A172 (cell line): ENCODE results near the gene LVRN. TPM values are rescaled to one million over a fixed set of nuclear protein-coding genes. Genes with fewer than 3 reads are reported as not detected.

ENCODE experiments used
- DNase-seq: peaks from one replicate; pipeline ENCODE4 v3.0.0-alpha.2; 2015; ENCODE audit warnings: low spot score
- total RNA-seq: library from RNA; depleted of rRNA; stranded (reverse); fragments of >200 nt; shearing (Covaris generic); gene quantifications from 2 replicates; pipeline ENCODE4 v1.2.3, GENCODE V29; 2014; rRNA removed

Gene LVRN
- total RNA-seq, 1 experiment from 2014 or later: 0.09 TPM

GRCh38 chr5:116025866-116026265 is 63.6 kb downstream of the LVRN start:
- DNase-seq: no peak

DNA sequence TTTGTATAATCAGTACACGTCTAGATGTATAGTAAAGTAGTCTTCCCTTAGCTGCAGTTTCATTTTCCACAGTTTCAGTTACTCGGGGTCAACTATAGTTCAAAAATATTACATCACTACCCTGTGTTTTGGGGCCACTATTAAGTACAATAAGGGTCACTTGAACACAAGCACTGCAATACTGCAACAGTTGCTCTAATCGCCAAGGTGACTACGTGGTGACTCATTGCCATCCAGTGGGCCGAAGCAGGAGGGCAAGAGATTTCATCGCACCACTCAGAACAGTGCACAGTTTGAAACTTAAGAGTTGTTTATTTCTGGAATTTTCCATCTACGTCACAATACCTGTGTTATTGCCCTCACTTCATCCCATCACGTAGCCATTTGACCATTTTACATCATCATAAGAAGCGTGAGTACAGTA is 69.8 kb downstream of the LVRN start, which contains the start of gene ARL14EPL:
ARL14EPL (plus strand) TSS at position 379 of the 424 bp plus-strand sequence. CDS start 18,994 bp downstream, outside the sequence.
- DNase-seq: peak; percentile 95

DNA sequence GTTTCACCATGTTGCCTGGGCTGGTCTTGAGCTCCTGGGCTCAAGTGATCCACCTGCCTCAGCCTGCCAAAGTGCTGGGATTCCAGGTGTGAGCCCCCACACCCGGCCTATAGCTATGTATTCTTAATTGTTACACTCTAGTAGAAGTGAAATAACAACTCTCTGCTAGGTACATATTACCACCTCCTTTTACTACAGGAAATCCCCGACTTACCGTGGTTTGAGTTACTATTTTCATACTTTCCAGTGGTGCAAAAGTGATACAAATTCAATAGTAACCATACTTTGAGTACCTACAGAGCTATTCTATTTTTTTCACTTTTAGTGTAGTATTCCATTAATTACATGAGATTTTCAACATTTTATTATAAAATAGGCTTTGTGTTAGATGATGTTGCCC is 70.7 kb downstream of the LVRN start:
- no peak for DNase-seq

DNA sequence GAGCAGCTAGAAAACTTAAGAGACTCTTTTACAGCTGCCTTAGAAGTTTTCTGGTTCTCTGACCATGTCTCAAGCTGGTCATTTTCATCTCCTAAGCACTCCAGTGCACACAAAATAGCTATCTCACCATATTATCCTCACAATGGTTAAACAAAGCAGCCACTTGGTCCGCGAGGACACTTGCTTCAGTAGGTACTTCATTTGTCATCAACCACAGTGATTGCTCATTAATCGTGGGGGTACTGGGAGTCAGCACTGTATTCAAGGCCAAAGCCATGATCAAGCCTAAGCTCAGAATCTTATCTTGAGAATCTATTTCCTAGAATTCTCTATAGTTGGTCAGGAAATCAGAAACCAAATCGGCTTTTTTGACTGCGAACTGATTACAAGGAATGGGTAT is 72.8 kb downstream of the LVRN start:
- DNase-seq: peak; percentile 36

DNA sequence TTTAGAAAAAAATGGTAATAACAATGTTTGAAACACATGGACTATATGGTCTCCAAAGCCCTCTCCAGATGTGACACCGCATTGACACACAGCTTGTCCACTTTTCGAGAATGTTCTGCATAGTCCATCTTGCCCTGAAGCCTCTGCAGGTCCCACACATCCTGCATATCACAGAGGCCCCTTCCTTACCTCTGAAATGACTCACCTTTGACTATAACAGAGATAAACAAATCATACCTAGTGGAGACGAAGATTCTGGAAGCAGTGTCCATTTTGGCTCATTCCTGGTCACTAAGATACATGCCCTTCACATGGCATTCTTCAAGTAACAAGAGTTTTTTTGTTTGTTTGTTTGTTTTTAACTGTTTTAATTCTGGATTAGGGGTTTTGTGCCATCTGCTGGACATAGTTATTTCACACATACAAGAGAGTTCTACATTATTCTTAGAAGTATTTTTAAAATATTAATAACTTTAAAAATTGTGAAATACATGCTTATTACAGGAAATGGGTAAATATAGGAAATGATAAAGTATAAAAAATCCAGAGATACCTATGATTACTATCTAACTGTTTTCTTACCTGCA is 75.1 kb downstream of the LVRN start:
- DNase-seq: no peak

DNA sequence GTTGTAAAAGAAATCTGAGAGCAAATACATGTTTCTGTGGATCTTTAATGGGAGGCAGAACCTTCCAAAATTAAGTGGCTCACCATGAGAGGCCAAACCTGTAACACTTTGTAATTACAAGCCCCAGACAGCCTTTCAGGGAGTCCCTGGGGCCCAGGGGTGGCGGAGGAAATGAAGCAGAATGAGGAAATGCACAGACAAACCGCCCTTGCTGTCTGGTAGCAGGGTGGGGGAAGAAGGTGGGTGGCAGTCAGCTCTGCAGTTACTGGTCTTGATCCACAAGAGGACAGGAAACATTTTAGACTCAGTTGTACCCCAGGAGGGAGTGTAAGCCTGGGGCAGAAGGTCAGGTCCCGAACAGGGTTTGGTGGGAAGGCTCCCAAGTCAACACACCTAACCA is 76.5 kb downstream of the LVRN start:
- DNase-seq: no peak

DNA sequence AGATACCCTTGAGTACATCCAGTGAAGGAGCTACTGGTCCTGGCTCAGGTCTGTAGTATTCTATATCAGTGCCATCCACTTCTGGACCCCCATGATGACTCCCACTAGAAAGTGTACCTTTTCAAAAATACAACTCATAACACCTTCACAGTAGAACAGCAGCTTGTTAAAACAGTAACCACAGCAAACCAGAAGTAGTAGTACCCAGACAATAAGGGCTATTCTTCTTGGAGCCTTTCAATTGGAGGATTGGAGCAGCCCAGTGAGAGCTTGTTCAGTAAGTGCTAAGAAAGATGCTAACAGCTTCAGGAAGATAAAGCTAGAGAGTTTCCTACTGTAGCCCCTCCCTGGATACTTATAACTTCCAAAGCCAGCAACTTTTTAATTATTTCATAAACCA is 80.1 kb downstream of the LVRN start:
- DNase-seq: no peak

- no peak for DNase-seq
Observed at GRCh38 chr5:116044073-116044472, 81.8 kb downstream of the LVRN start.

DNA sequence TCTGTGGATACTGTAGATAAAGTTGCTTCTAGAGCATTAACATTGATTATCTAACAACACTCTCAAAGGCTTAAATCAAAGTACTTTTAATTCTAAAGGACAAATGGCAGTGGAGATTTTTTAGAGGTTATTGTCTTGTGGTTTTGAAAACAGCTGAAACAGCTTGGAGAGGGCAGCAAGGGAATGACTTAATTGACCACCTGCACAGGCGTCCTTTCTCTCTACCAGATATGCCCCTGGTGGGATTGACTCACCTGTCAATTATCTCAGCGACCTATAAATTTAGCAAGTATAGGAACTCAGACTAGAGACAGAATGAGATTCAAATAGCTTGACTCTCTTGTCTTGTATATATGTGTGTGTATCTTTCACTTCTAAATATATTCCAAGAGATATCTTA is 83.5 kb downstream of the LVRN start:
- DNase-seq: peak; percentile 62

DNA sequence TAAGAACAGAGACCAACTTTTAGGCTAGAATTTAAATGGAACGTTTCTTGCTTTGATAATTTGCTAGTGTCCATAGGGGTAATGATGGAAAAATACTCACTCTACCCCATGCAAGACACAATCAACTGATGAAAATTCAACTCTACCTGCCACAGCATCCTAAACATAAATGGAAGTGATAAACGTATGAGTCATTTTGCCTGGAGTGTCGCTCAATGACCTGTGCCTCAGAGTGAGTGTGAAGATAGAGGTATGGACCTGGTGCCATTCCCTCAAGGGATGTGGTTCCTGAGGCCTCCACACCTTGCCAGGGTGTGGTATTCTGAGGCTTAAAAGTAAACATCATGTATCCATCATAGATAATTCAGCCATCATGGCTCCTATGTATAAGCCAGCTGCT is 84.0 kb downstream of the LVRN start:
- no peak for DNase-seq

- DNase-seq: no peak
Observed at GRCh38 chr5:116046823-116047222, 84.5 kb downstream of the LVRN start.

DNA sequence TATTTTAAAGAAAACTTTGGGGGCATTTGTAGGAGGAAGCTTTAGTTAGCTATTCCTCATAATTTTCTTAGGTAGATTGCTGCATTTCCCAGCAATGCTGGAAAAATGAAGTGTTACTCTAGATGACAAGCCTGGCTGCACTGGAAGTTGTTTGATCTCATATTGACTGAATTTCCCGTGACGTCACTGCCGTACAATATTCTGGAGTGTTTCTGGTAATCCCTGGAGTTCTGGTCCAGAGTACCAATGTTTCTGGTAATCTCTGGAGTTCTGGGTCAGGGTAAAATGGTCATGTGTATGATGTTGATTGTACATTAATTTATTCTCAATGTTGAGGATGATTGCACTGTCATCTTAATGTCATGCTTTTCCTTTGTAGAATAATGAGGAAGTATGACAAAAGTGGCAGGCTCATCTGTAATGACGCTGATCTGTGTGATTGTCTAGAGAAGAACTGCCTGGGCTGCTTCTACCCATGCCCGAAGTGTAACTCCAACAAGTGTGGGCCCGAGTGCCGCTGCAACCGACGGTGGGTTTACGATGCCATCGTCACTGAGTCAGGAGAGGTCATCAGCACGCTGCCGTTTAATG is 96.2 kb downstream of the LVRN start:
- DNase-seq: no peak

DNA sequence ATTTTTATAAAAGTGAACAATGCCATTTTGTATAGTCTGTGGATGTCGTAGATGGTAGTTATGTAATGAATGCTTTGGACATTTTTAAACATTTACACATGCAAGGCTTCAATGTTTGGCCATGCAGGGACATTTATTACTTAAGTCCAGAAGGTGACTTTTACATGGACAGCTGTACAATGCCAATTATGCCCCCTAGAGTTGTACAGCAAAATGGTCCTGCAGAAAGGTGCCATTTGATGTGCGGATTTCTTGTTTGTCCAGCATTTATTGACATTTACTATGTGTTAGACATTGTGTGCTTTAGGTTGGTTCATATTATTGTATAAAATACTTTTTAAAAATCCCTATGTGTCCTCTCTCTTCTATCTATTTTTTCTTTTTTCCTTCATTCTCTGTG is 100.1 kb downstream of the LVRN start:
- no peak for DNase-seq

DNA sequence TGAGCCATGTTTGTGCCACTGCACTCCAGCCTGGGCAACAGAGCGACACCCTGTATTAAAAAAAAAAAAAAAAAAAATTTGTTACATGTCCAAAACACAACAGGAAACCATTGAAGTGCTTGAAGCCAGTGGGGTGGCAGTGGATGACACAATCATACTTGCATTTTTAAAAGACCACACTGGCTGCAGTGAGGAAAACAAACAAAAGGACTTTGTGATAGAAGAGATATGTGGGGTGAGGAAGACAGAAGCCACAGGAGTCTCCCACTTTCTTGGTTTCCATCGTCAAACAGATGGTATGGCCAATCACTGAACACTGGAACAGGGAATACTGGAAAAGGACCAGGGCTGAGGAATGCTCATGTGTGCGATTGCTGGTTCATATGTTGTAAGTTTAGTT is 101.7 kb downstream of the LVRN start:
- peak; percentile 68 for DNase-seq

GRCh38 chr5:116068028-116068632 is 105.9 kb downstream of the LVRN start:
- peak; percentile 52 for DNase-seq

GRCh38 chr5:116071211-116071610 is 108.9 kb downstream of the LVRN start:
- no peak for DNase-seq

GRCh38 chr5:116075191-116075831 is 113.0 kb downstream of the LVRN start:
- peak; percentile 42 for DNase-seq

DNA sequence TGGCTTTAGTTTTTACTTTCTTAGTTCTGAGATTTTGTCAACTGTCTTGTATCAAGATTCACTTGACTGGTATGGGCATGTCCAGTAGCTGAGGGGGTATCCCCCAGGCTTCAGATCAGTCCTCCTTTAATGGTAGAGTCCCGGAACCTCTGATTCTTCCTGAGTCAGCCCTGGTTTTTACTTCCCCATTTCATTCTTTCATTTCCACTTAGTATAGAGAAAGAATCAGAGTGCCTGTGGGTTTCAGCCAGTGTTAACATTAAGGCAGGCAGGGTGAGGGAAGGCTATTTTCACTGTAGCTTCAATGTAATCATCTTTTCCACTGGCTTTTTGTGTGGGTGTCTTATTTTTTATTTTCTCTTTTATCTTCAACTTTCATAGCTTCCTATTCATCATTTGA is 114.2 kb downstream of the LVRN start:
- DNase-seq: no peak

Other genes with a start within 250 kb of the LVRN start
- not detected in 2 replicates for gene CDO1, start 145.8 kb upstream of the LVRN start, total RNA-seq
- gene ATG12, start 120.9 kb upstream of the LVRN start, total RNA-seq: 134 and 164 TPM in 2 replicates
- gene AP3S1, start 120.5 kb upstream of the LVRN start, total RNA-seq: 514 and 552 TPM in 2 replicates
- 0.96 and 1.0 TPM in 2 replicates for gene ARL14EPL, start 70.0 kb downstream of the LVRN start, total RNA-seq
- 65.6 and 68.1 TPM in 2 replicates for gene COMMD10, start 122.5 kb downstream of the LVRN start, total RNA-seq